Endothelial cell of umbilical vein (primary cell): ENCODE measurements around the gene FUT6. TPM values are rescaled to one million over a fixed set of nuclear protein-coding genes. Genes with fewer than 3 reads are reported as not detected.

Experiments used
- BruUV-seq: library from RNA; stranded (reverse); fragments of 400-500 nt; replicated peaks from 2 replicates; lab custom pipeline; 2021; lab: Mats Ljungman, UMichigan
- CTCF ChIA-PET: fragments of 300-600, 350-600 bp; sonication (Branson Sonifier 250); formaldehyde crosslinking; loops from one replicate; lab custom pipeline; 2021; ENCODE audit warnings: antibody characterized with exemption, inconsistent platforms; lab: Charles Lee
- POLR2A ChIA-PET: fragments of 300-600, 350-600 bp; sonication (Branson Sonifier 250); formaldehyde crosslinking; loops from one replicate; lab custom pipeline; 2021; ENCODE audit warnings: antibody characterized with exemption, inconsistent platforms; lab: Charles Lee
- DNase-seq: peaks from one replicate; pipeline ENCODE4 v3.0.0-alpha.2; 2011; ENCODE audit warnings: low read depth, low spot score
- FAIRE-seq: peaks from 2 replicates; lab custom pipeline; 2011; peaks lifted over from hg19 to GRCh38; lab: Jason Lieb, UNC
- H2AFZ ChIP-seq: 2 replicates; pipeline ENCODE4 v1.6.0; 2012; ENCODE audit warnings: low read depth, low read length, control low read depth, inconsistent platforms
- H3K27ac ChIP-seq: 2 replicates; pipeline ENCODE4 v1.5.1; 2011; ENCODE audit warnings: low read depth, mild to moderate bottlenecking, control low read depth, low read length, moderate library complexity; ENCODE audit not compliant: insufficient read depth
- H3K27me3 ChIP-seq, 2 experiments: 2 replicates each; pipeline versions ENCODE4 v1.6.0 to v1.6.1; 2011; ENCODE audit warnings: low read length in 2 of 2, mixed read lengths in 1 of 2; ENCODE audit not compliant: control insufficient read depth in 2 of 2, insufficient read depth in 2 of 2
- H3K36me3 ChIP-seq, 2 experiments: 2 replicates in 1 of 2; 3 replicates in 1 of 2; pipeline ENCODE4 v1.5.1; 2011; ENCODE audit warnings: low read length in 2 of 2, mild to moderate bottlenecking in 1 of 2, moderate library complexity in 1 of 2; ENCODE audit not compliant: control insufficient read depth in 2 of 2, insufficient read depth in 2 of 2; ENCODE audit errors: extremely low read depth in 1 of 2
- H3K4me1 ChIP-seq: 3 replicates; pipeline ENCODE4 v1.5.1; 2011; ENCODE audit warnings: mild to moderate bottlenecking, low read length; ENCODE audit not compliant: control insufficient read depth, insufficient read depth; ENCODE audit errors: extremely low read depth
- H3K4me2 ChIP-seq: 2 replicates; pipeline ENCODE4 v1.6.1; 2011; ENCODE audit warnings: low read length, control low read depth, mixed read lengths; ENCODE audit not compliant: insufficient read depth
- H3K4me3 ChIP-seq, 3 experiments: fragments of 200-600 bp in 1 of 3; sonication (generic), shearing (Covaris generic) in 1 of 3; replicated peaks in 1 of 3; 2 replicates each; pipeline ENCODE4 v1.5.1; 2011 to 2016; ENCODE audit warnings: control low read depth in 3 of 3, low read length in 3 of 3, mild to moderate bottlenecking in 2 of 3, inconsistent platforms in 1 of 3, low read depth in 1 of 3, moderate library complexity in 1 of 3; ENCODE audit not compliant: insufficient read depth in 1 of 3
- H3K79me2 ChIP-seq: 2 replicates; pipeline ENCODE4 v1.6.0; 2012; ENCODE audit warnings: low read length, inconsistent platforms; ENCODE audit not compliant: control insufficient read depth, insufficient read depth
- H3K9ac ChIP-seq: replicated peaks from 2 replicates; pipeline ENCODE3; 2011; ENCODE audit warnings: low read length, control low read depth; ENCODE audit not compliant: insufficient read depth; ENCODE audit errors: extremely low read depth
- H3K9me1 ChIP-seq: replicated peaks from 3 replicates; pipeline ENCODE4 v1.6.0; 2011; ENCODE audit warnings: mild to moderate bottlenecking, low read length; ENCODE audit not compliant: control insufficient read depth, insufficient read depth; ENCODE audit errors: extremely low read depth
- H3K9me3 ChIP-seq: replicated peaks from 2 replicates; pipeline ENCODE4 v1.5.1; 2012; ENCODE audit warnings: low read length, inconsistent platforms; ENCODE audit not compliant: control insufficient read depth, insufficient read depth
- H4K20me1 ChIP-seq: replicated peaks from 2 replicates; pipeline ENCODE3; 2011; ENCODE audit warnings: mild to moderate bottlenecking, low read length; ENCODE audit not compliant: control insufficient read depth, insufficient read depth; ENCODE audit errors: extremely low read depth
- CTCF ChIP-seq, 2 donors: IDR thresholded peaks; 1 replicate in 1 of 2; 2 replicates in 1 of 2; pipeline ENCODE4 v1.5.1; 2011; ENCODE audit warnings: low read length in 2 of 2, mild to moderate bottlenecking in 2 of 2, moderate library complexity in 2 of 2, control low read depth in 1 of 2, inconsistent platforms in 1 of 2, low read depth in 1 of 2; ENCODE audit not compliant: insufficient read depth in 1 of 2; ENCODE audit errors: extremely low read depth in 1 of 2
- EZH2 ChIP-seq: IDR thresholded peaks from 2 replicates; pipeline ENCODE4 v1.6.1; 2012; ENCODE audit warnings: borderline replicate concordance, low read depth, mild to moderate bottlenecking, moderate library complexity, low read length, inconsistent platforms; ENCODE audit not compliant: severe bottlenecking
- FOS ChIP-seq: IDR thresholded peaks from 2 replicates; pipeline ENCODE4 v1.6.1; 2011; ENCODE audit warnings: mild to moderate bottlenecking, low read length, moderate library complexity, borderline replicate concordance; ENCODE audit not compliant: insufficient read depth
- GATA2 ChIP-seq: IDR thresholded peaks from 2 replicates; pipeline ENCODE4 v1.7.0; 2011; ENCODE audit warnings: low read depth, mild to moderate bottlenecking, moderate library complexity, mixed read lengths, low read length; ENCODE audit not compliant: insufficient read length, insufficient read depth
- JUN ChIP-seq: IDR thresholded peaks from 2 replicates; pipeline ENCODE4 v1.6.1; 2011; ENCODE audit warnings: borderline replicate concordance, low read depth; ENCODE audit not compliant: insufficient read length, insufficient read depth
- MAX ChIP-seq: IDR thresholded peaks from 2 replicates; pipeline ENCODE4 v1.6.1; 2011; ENCODE audit not compliant: insufficient read depth, insufficient read length
- MYC ChIP-seq: IDR thresholded peaks from one replicate; pipeline ENCODE4 v1.6.1; 2011; ENCODE audit warnings: mild to moderate bottlenecking, low read depth, low read length
- POLR2A ChIP-seq: IDR thresholded peaks from 2 replicates; pipeline ENCODE4 v1.6.1; 2012; ENCODE audit warnings: low read depth, mild to moderate bottlenecking, control low read depth, low read length
- POLR2AphosphoS5 ChIP-seq: IDR thresholded peaks from 2 replicates; pipeline ENCODE4 v1.6.1; 2012; ENCODE audit warnings: low read depth, mild to moderate bottlenecking, control low read depth, low read length, moderate library complexity; ENCODE audit not compliant: insufficient read depth
- dilution Hi-C: fragments of 300-500 bp; cut with MboI; formaldehyde crosslinking; loops from one replicate; pipeline ENCODE4 v1.15.0; 2019; ENCODE audit warnings: low sequenced_read_pairs; ENCODE audit not compliant: extremely low pct_ligation_motif_present
- intact Hi-C: fragments of 100-400 bp; cut with micrococcal nuclease; formaldehyde crosslinking; loops from one replicate; pipeline ENCODE4 v1.10.0; 2022
- polyA plus RNA-seq, 4 experiments: library from polyadenylated mRNA; depleted of rRNA in 3 of 4; stranded (reverse) in 3 of 4; unstranded in 1 of 4; fragments of >200 nt; gene quantifications; 2 replicates each; pipeline versions ENCODE4 v1.2.1 to v1.2.3, GENCODE V29; 2011 to 2012; ENCODE audit warnings: missing spikeins in 1 of 4
- total RNA-seq: library from RNA; stranded (reverse); gene quantifications from 2 replicates; pipeline ENCODE4 v1.2.3, GENCODE V29; 2021

FUT6 gene
- total and polyA plus RNA-seq, 2 donors (not counting 3 experiments of a cell fraction or from before 2014, with no cell fraction given) = not detected

- TF ChIP-seq JUN = no peak
- Histone ChIP-seq H3K4me2 (no peak overlapping the region), H3K79me2 (no peaks in the 10 kb centered on the region), H3K4me1 (no peaks in the 10 kb centered on the region), H3K9ac (no peak overlapping the region), H3K36me3 (no peaks in the 10 kb centered on the region), H3K4me3 (no peak overlapping the region), H3K27ac (no peak overlapping the region), H2AFZ (no peak overlapping the region), H4K20me1 (no peaks in the 10 kb centered on the region), H3K27me3 (no peaks in the 10 kb centered on the region), H3K9me1 (peaks cover 2% of the 10 kb centered on the region), H3K9me3 (no peaks in the 10 kb centered on the region)
- no TSS peak for BruUV-seq
- DNase-seq = no peak
- CTCF ChIA-PET = interaction anchor here (1.0 kb wide), 1 partner anchor 8 kb away, joined by 3 read pairs; no protein-coding TSS in a partner anchor
- POLR2A ChIA-PET = no interaction called here
- no peak for FAIRE-seq
- intact Hi-C loops = no loop called here
- dilution Hi-C loops = no loop called here
These were observed 41.3 kb downstream of the FUT6 start for GRCh38 chr19:5798244-5798643.

- FAIRE-seq = no peak
- no peak overlapping the region for H2AFZ ChIP-seq
- H3K9me3 ChIP-seq = no peaks in the 10 kb centered on the region
- BruUV-seq = no TSS peak
- no peaks in the 10 kb centered on the region for H3K4me1 ChIP-seq
- CTCF ChIA-PET = interaction anchor here (1.0 to 2.3 kb wide), 3 partner anchors 9 to 106 kb away, joined by 5 to 7 read pairs (median 6); partner anchors contain the start of gene RPL36
- no peak for TF ChIP-seq FOS
- TF ChIP-seq GATA2 = no peak
- TF ChIP-seq POLR2A = no peak
- no peak for TF ChIP-seq CTCF (IDR thresholded peaks at IDR 0.05; ENCODE audit: extremely low read depth in 1 of 2, insufficient read depth in 1 of 2, low read depth in 1 of 2, low read length in 2 of 2)
- no peak for TF ChIP-seq POLR2AphosphoS5
- no peak for TF ChIP-seq MYC
- no peak for TF ChIP-seq EZH2
- no peak for TF ChIP-seq MAX
- no peak for TF ChIP-seq JUN
- no peaks in the 10 kb centered on the region for H3K9me1 ChIP-seq
- H3K9ac ChIP-seq = no peak overlapping the region
- H3K4me3 ChIP-seq = no peak overlapping the region
- dilution Hi-C loops = no loop called here
- POLR2A ChIA-PET = no interaction called here
- H3K36me3 ChIP-seq = no peaks in the 10 kb centered on the region
- H3K79me2 ChIP-seq = no peaks in the 10 kb centered on the region
- no peak overlapping the region for H3K27ac ChIP-seq
- no peaks in the 10 kb centered on the region for H4K20me1 ChIP-seq
- H3K4me2 ChIP-seq = no peak overlapping the region
- no peaks in the 10 kb centered on the region for H3K27me3 ChIP-seq
- no peak for DNase-seq
- intact Hi-C loops = no loop called here
These were observed 44.1 kb downstream of the FUT6 start for GRCh38 chr19:5795382-5795919.
